Purkinje cell (primary cell): ENCODE measurements around the gene MUC22. TPM values are rescaled to one million over a fixed set of nuclear protein-coding genes. Genes with fewer than 3 reads are reported as not detected.

Experiments used
- polyA plus RNA-seq: library from polyadenylated mRNA; unstranded; fragments of >200 nt; fragmentation: Nextera tagmentation; gene quantifications from 2 replicates; pipeline ENCODE4 v1.2.1, GENCODE V29; 2014

Gene MUC22
- polyA plus RNA-seq = not detected in 2 replicates

DNA sequence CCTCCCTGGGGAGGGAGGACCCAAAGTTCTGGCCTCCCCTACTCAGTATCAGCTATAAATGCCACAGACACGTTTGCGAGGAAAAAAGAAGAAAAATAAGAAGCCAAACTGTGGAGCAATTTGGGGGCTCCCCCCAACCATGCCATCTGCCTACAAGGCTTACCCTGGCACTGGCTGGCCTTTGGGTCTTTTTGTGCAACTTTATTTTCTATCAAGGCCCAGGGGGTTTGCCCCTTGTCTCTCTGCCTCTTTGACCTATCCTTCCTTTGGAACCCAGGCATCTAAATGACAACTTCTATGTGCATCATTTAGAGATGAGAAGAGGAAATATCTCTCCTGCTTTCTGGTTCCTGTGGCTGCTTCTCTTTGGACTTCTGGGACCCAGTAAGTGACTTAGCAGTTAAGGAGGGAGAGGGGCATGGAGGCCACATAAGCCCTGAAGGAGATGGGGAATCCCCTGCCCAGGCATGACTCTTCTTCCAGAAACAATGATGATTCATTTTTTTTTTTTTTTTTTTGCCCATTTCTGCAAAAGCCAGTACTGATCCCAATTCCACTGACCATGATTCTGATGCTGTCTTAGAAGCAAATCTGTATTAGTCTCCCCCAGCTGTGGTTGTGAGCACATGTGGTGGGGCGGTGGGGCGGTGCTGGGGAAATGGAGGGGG is at the start of gene MUC22:
Gene MUC22 (plus strand): TSS at position 82 of the 668 bp plus-strand sequence. CDS start 233 bp downstream, at position 315.

DNA sequence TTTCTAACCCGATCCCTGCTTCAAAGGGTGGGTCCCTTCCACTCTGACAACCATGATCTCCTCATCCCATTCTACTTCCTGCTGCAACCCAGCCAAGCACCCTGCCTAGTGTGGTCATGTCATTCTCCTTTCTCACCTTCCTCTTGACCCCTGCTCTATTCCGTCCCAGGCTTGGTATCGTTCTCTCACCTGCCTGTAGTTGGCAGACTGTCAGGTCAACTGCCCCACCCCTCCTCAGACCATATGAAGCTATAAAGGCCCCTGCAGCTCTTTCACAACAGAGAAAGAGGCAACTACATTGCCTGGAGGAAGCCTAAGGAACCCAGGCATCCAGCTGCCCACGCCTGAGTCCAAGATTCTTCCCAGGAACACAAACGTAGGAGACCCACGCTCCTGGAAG is 26.8 kb upstream of the MUC22 start, which contains the start of gene MUC21:
Gene MUC21 (plus strand): TSS at position 280 of the 400 bp plus-strand sequence. CDS start 241 bp downstream, outside the sequence.

Other genes starting within 250 kb of the MUC22 start
- gene DDR1, start 126.0 kb upstream of the MUC22 start, polyA plus RNA-seq = 1.7 and 2.1 TPM in 2 replicates
- gene GTF2H4, start 102.3 kb upstream of the MUC22 start, polyA plus RNA-seq = 1.7 TPM in 1 of 2 replicates, not detected in the other
- gene VARS2, start 96.2 kb upstream of the MUC22 start, polyA plus RNA-seq = 1.0 and 1.6 TPM in 2 replicates
- gene SFTA2, start 78.3 kb upstream of the MUC22 start, polyA plus RNA-seq = not detected in 2 replicates
- gene MUCL3, start 69.5 kb upstream of the MUC22 start, polyA plus RNA-seq = not detected in 2 replicates
- gene MUC21, start 26.8 kb upstream of the MUC22 start, polyA plus RNA-seq = not detected in 2 replicates
- gene C6orf15, start 102.1 kb downstream of the MUC22 start, polyA plus RNA-seq = not detected in 2 replicates
- 3.5 TPM in 1 of 2 replicates, not detected in the other for gene PSORS1C1, start 104.3 kb downstream of the MUC22 start, polyA plus RNA-seq
- not detected in 2 replicates for gene CDSN, start 110.0 kb downstream of the MUC22 start, polyA plus RNA-seq
- not detected in 2 replicates for gene PSORS1C2, start 128.6 kb downstream of the MUC22 start, polyA plus RNA-seq
- gene CCHCR1, start 147.3 kb downstream of the MUC22 start, polyA plus RNA-seq = 0.52 and 1.4 TPM in 2 replicates
- gene TCF19, start 148.1 kb downstream of the MUC22 start, polyA plus RNA-seq = 0.15 and 0.32 TPM in 2 replicates
- gene POU5F1, start 160.2 kb downstream of the MUC22 start, polyA plus RNA-seq = not detected in 2 replicates